A549 (cell line): ENCODE measurements around the gene B3GNT5. TPM values are rescaled to one million over a fixed set of nuclear protein-coding genes. Genes with fewer than 3 reads are reported as not detected.

ENCODE experiments used
- ATAC-seq, 2 experiments: fragments of 200-7000 bp in 1 of 2; fragments of >200 bp in 1 of 2; cut with Nextera tagmentation in 1 of 2; cut with Tn5 transposase in 1 of 2; 3 replicates each; pipeline versions ENCODE4 v1.8.0 to v1.9.1; 2018 to 2020; ENCODE audit warnings: mild to moderate bottlenecking in 1 of 2, moderate library complexity in 1 of 2
- CTCF ChIA-PET: fragments of 300-600 bp; sonication (Branson Sonifier 250); formaldehyde crosslinking; extraction: SDS; loops from one replicate; lab custom pipeline; 2021; ENCODE audit warnings: antibody characterized with exemption, inconsistent platforms; lab: Yijun Ruan, JAX
- POLR2A ChIA-PET: fragments of 350-600 bp; formaldehyde crosslinking; extraction: SDS; loops from one replicate; lab custom pipeline; 2021; ENCODE audit warnings: antibody characterized with exemption, inconsistent platforms; lab: Yijun Ruan, JAX
- DNase-seq, 2 experiments: peaks; one replicate each; pipeline versions ENCODE4 v3.0.0 to v3.0.0-alpha.2; 2011 to 2016; ENCODE audit warnings: low read depth in 1 of 2, low spot score in 1 of 2
- FAIRE-seq: peaks from 2 replicates; lab custom pipeline; 2011; peaks lifted over from hg19 to GRCh38; lab: Jason Lieb, UNC
- H3K27ac ChIP-seq, 2 experiments: fragments of >200 bp; sonication (Bioruptor Twin); formaldehyde crosslinking; 3 replicates each; pipeline ENCODE4 v1.5.1; 2016 to 2017
- H3K4me1 ChIP-seq: fragments of >200 bp; sonication (Bioruptor Twin); formaldehyde crosslinking; 3 replicates; pipeline ENCODE4 v1.6.1; 2016
- H3K4me2 ChIP-seq: fragments of >200 bp; sonication (Bioruptor Twin); formaldehyde crosslinking; 3 replicates; pipeline ENCODE4 v1.6.1; 2016
- H3K4me3 ChIP-seq: fragments of >200 bp; sonication (Bioruptor Twin); formaldehyde crosslinking; 3 replicates; pipeline ENCODE4 v1.5.1; 2016
- H3K9me3 ChIP-seq: fragments of >200 bp; sonication (Bioruptor Twin); formaldehyde crosslinking; 3 replicates; pipeline ENCODE4 v1.6.1; 2016
- CBX8 ChIP-seq: fragments of 200-600 bp; sonication (generic); IDR thresholded peaks from 2 replicates; pipeline ENCODE4 v1.6.1; 2016
- CEBPB ChIP-seq, 2 experiments: fragments of >200 bp in 1 of 2; sonication (Bioruptor Twin) in 1 of 2; formaldehyde crosslinking in 1 of 2; IDR thresholded peaks; 2 replicates each; pipeline ENCODE4 v1.6.1; 2012 to 2016
- CTCF ChIP-seq: fragments of >200 bp; sonication (Bioruptor Twin); formaldehyde crosslinking; IDR thresholded peaks from 3 replicates; pipeline ENCODE4 v1.5.1; 2016
- E2F6 ChIP-seq: IDR thresholded peaks from 2 replicates; pipeline ENCODE4 v1.6.1; 2012; ENCODE audit warnings: low read depth, borderline replicate concordance
- EP300 ChIP-seq, 2 experiments: fragments of >200 bp; sonication (Bioruptor Twin); formaldehyde crosslinking; IDR thresholded peaks; 2 replicates in 1 of 2; 3 replicates in 1 of 2; pipeline ENCODE4 v1.6.1; 2016 to 2017
- JUN ChIP-seq, 2 experiments: fragments of >200 bp; sonication (Bioruptor Twin); formaldehyde crosslinking; IDR thresholded peaks; 2 replicates in 1 of 2; 3 replicates in 1 of 2; pipeline ENCODE4 v1.6.1; 2016 to 2017
- KDM1A ChIP-seq: fragments of 200-600 bp; sonication (generic); IDR thresholded peaks from 2 replicates; pipeline ENCODE4 v1.6.1; 2016; ENCODE audit warnings: low read depth, mild to moderate bottlenecking
- KDM5A ChIP-seq: fragments of 200-600 bp; sonication (generic); IDR thresholded peaks from 2 replicates; pipeline ENCODE4 v1.6.1; 2016; ENCODE audit warnings: antibody characterized with exemption, mild to moderate bottlenecking
- MAZ ChIP-seq: fragments of 150-350 bp; IDR thresholded peaks from 2 replicates; pipeline ENCODE4 v1.6.1; 2014; ENCODE audit warnings: antibody characterized with exemption, low read depth, low read length, borderline replicate concordance
- NPAS2 ChIP-seq: fragments of 250-450 bp; sonication (Bioruptor Pico); IDR thresholded peaks from 2 replicates; pipeline ENCODE4 v1.8.0; 2022; ENCODE audit warnings: mild to moderate bottlenecking, moderate library complexity, borderline replicate concordance
- REST ChIP-seq: fragments of 200-600 bp; sonication (generic); IDR thresholded peaks from 2 replicates; pipeline ENCODE4 v1.6.1; 2016; ENCODE audit warnings: antibody characterized with exemption, mild to moderate bottlenecking, moderate library complexity
- RFX5 ChIP-seq: fragments of 450-650 bp; IDR thresholded peaks from 2 replicates; pipeline ENCODE4 v1.7.1; 2014; ENCODE audit warnings: antibody characterized with exemption, mild to moderate bottlenecking, moderate library complexity
- SMC3 ChIP-seq: fragments of >200 bp; sonication (Bioruptor Twin); formaldehyde crosslinking; IDR thresholded peaks from 3 replicates; pipeline ENCODE4 v1.6.1; 2018; ENCODE audit warnings: inconsistent platforms
- ZC3H11A ChIP-seq: fragments of 450-650 bp; IDR thresholded peaks from 2 replicates; pipeline ENCODE4 v1.6.1; 2014; ENCODE audit warnings: antibody characterized with exemption, mild to moderate bottlenecking
- ZFP36 ChIP-seq: fragments of 450-650 bp; IDR thresholded peaks from 2 replicates; pipeline ENCODE4 v1.6.1; 2014; ENCODE audit warnings: borderline replicate concordance; ENCODE audit not compliant: partially characterized antibody
- WGBS: methylation state at CpG from one replicate; pipeline ENCODE4 v1.1.6; 2017; ENCODE audit errors: missing lambda C conversion rate; 5-methylcytosine and 5-hydroxymethylcytosine counted together
- polyA plus RNA-seq, 4 experiments: library from polyadenylated mRNA; depleted of rRNA in 3 of 4; stranded (reverse); fragments of >200 nt; fragmentation: RNase III in 1 of 4; extraction: RNeasy Plus Mini Kit Qiagen cat#74134 plus additional on column Dnase treatment in 1 of 4; gene quantifications; 2 replicates in 3 of 4; 3 replicates in 1 of 4; pipeline ENCODE4 v1.2.3, GENCODE V29; 2011 to 2017

The B3GNT5 gene
- polyA plus RNA-seq, 2 of the 4 experiments (the other 2 are of a cell fraction): 4.7 to 11.7 TPM

GRCh38 chr3:183299976-183300375 lies 46.9 kb downstream of the B3GNT5 start:
- no peak overlapping the region for H3K4me2 ChIP-seq
- ChIA-PET CTCF (interaction anchor here (1.2 kb wide), 1 partner anchor 34 kb away, joined by 4 read pairs; no protein-coding TSS in a partner anchor), POLR2A (no interaction called here)
- H3K9me3 ChIP-seq: no peaks in the 10 kb centered on the region; the same call in 2 of the 3 replicates
- no peak for ATAC-seq
- peaks cover 31% of the 10 kb centered on the region for H3K4me1 ChIP-seq
- WGBS: 91% methylated on average over 3 of the region's 4 CpGs
- no peak for DNase-seq
- TF ChIP-seq E2F6 (no peak), REST (no peak), SMC3 (no peak), NPAS2 (no peak), MAZ (no peak), CBX8 (no peak), KDM5A (no peak), CEBPB (IDR thresholded peaks at IDR 0.05) (no peak)
- peak overlapping the region in 1 of 2 experiments; percentile 77; a peak in 1 of 6 replicates for H3K27ac ChIP-seq
- H3K4me3 ChIP-seq: no peak overlapping the region
- no peak for FAIRE-seq

GRCh38 chr3:183300996-183301562 lies 48.0 kb downstream of the B3GNT5 start:
- Histone ChIP-seq H3K4me2 (peak overlapping the region; percentile 14; the same call in 1 of the 3 replicates), H3K4me3 (no peak overlapping the region), H3K27ac (peak overlapping the region; percentile 14 to 37; a peak in 2 of 6 replicates), H3K4me1 (peaks cover 23% of the 10 kb centered on the region), H3K9me3 (no peaks in the 10 kb centered on the region; the same call in 2 of the 3 replicates)
- TF ChIP-seq ZC3H11A (no peak), CTCF (no peak), KDM5A (no peak), RFX5 (no peak), KDM1A (no peak), REST (no peak), ZFP36 (no peak), JUN (IDR thresholded peaks at IDR 0.05) (no peak), EP300 (IDR thresholded peaks at IDR 0.05) (no peak)
- FAIRE-seq: no peak
- DNase-seq: no peak
- ATAC-seq: peak in 1 of 2 experiments; percentile 40; a peak in 3 of 6 replicates
- POLR2A ChIA-PET: no interaction called here
- 73% methylated on average over 6 of the region's 6 CpGs for WGBS
- CTCF ChIA-PET: interaction anchor here (0.6 kb wide), 1 partner anchor 808 kb away, joined by 3 read pairs; no protein-coding TSS in a partner anchor
